ENCODE data around the gene TMEM234.

GRCh38 chr1:32205401-32206370 lies 16.5 kb downstream of the TMEM234 start, which contains the start of gene IQCC:
- TF ChIP-seq EP300 (IDR thresholded peaks at IDR 0.05) = no peak
- TF ChIP-seq POLR2A (IDR thresholded peaks at IDR 0.05) = no peak
